Adrenal gland (tissue), 5 donors: Measurements from ENCODE around the gene GMCL1.

Experiments
- POLR2A ChIP-seq, 2 donors: fragments of 450-650 bp; IDR thresholded peaks; one replicate each; pipeline ENCODE4 v1.6.1; 2017; ENCODE audit warnings: antibody characterized with exemption in 2 of 2, mild to moderate bottlenecking in 2 of 2, moderate library complexity in 1 of 2
- TF ChIP-seq, protein P1 (sequence below), 6 experiments: fragments of 450-650 bp in 4 of 6; fragments of 200-600 bp in 2 of 6; sonication (generic) in 1 of 6; IDR thresholded peaks; 1 replicate in 5 of 6; 2 replicates in 1 of 6; pipeline versions ENCODE4 v1.5.1 to v1.8.0; 2016 to 2021; ENCODE audit warnings: antibody characterized with exemption in 6 of 6, mild to moderate bottlenecking in 2 of 6, moderate library complexity in 1 of 6
- donor health status: DM: no; HTN: no; CAD: no.

DNA sequence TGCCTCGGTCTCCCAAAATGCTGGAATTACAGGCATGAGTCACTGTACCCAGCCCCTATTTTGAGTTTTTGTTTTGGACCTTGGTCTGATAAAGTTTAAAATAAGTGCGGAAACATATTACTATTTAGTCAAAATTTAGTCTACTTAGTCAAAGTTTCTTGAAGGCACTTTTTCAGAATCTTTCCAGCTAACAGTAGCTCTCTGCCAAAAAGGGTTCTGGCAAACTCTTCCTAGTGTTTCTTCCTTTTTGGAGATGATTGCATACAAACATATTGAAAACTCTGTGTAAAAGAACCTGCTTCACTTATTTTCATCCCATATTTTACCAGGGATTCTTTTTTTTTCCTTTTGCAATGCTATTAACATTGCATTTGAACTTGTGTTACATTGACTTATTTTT, 28.8 kb downstream of the GMCL1 start:
- TF ChIP-seq, protein P1, sequence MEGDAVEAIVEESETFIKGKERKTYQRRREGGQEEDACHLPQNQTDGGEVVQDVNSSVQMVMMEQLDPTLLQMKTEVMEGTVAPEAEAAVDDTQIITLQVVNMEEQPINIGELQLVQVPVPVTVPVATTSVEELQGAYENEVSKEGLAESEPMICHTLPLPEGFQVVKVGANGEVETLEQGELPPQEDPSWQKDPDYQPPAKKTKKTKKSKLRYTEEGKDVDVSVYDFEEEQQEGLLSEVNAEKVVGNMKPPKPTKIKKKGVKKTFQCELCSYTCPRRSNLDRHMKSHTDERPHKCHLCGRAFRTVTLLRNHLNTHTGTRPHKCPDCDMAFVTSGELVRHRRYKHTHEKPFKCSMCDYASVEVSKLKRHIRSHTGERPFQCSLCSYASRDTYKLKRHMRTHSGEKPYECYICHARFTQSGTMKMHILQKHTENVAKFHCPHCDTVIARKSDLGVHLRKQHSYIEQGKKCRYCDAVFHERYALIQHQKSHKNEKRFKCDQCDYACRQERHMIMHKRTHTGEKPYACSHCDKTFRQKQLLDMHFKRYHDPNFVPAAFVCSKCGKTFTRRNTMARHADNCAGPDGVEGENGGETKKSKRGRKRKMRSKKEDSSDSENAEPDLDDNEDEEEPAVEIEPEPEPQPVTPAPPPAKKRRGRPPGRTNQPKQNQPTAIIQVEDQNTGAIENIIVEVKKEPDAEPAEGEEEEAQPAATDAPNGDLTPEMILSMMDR (IDR thresholded peaks at IDR 0.05), result no peak
- no peak for TF ChIP-seq POLR2A (IDR thresholded peaks at IDR 0.05)
